Right lobe of liver (tissue), 4 donors: ENCODE data around the gene ADH5.

Experiments
- POLR2A ChIP-seq: fragments of 450-650 bp; IDR thresholded peaks from one replicate; pipeline ENCODE4 v1.6.1; 2017; ENCODE audit warnings: antibody characterized with exemption, mild to moderate bottlenecking
- TF ChIP-seq, protein P1 (sequence below), 4 donors: fragments of 200-600 bp in 3 of 4; fragments of 450-650 bp in 1 of 4; IDR thresholded peaks; one replicate each; pipeline versions ENCODE4 v1.5.1 to v1.8.0; 2016 to 2022; ENCODE audit warnings: antibody characterized with exemption in 4 of 4, mild to moderate bottlenecking in 2 of 4
- donor health status: DM: no; HTN: no; CAD: no.
- donor health status: DM: no; HTN: no; CAD: no.
- donor health status: DM: no; HTN: yes; CAD: no.

DNA sequence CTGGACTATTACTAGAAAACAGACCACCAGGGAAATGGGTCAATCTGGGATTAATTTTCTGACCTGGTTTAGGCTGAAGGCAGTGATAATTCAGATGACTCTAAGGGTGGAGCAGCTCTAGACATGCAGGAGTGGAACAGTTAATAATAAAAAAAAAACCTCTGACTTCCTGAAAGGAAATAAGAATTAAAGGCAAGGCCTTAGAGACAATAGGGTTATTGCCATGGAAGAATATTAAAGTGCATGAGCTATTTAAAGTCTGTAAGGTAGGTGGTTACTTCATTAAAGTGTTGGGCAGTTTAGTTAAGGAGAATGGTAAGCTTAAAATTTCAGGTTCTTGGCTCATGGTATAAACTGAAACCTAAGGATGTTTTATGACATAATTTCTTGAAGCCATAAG is 14.6 kb upstream of the ADH5 start:
- TF ChIP-seq, protein P1, sequence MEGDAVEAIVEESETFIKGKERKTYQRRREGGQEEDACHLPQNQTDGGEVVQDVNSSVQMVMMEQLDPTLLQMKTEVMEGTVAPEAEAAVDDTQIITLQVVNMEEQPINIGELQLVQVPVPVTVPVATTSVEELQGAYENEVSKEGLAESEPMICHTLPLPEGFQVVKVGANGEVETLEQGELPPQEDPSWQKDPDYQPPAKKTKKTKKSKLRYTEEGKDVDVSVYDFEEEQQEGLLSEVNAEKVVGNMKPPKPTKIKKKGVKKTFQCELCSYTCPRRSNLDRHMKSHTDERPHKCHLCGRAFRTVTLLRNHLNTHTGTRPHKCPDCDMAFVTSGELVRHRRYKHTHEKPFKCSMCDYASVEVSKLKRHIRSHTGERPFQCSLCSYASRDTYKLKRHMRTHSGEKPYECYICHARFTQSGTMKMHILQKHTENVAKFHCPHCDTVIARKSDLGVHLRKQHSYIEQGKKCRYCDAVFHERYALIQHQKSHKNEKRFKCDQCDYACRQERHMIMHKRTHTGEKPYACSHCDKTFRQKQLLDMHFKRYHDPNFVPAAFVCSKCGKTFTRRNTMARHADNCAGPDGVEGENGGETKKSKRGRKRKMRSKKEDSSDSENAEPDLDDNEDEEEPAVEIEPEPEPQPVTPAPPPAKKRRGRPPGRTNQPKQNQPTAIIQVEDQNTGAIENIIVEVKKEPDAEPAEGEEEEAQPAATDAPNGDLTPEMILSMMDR (IDR thresholded peaks at IDR 0.05): no peak
- no peak for TF ChIP-seq POLR2A
